Umbilical cord (tissue), 2 donors: ENCODE results near the gene CDYL2. TPM values are rescaled to one million over a fixed set of nuclear protein-coding genes. Genes with fewer than 3 reads are reported as not detected.

Experiments used
- DNase-seq: peaks from one replicate; pipeline ENCODE4 v3.0.0-alpha.2; 2015; ENCODE audit warnings: low spot score
- total RNA-seq: library from RNA; depleted of rRNA; stranded (reverse); fragments of >200 nt; gene quantifications from one replicate; pipeline ENCODE4 v1.2.3, GENCODE V29; 2014; ENCODE audit warnings: low replicate concordance; ENCODE audit not compliant: insufficient read depth

CDYL2 gene
- total RNA-seq, 1 donor from 2014 or later: 3.4 TPM

GRCh38 chr16:80596507-80597207, 207.7 kb downstream of the CDYL2 start:
- DNase-seq: no peak

DNA sequence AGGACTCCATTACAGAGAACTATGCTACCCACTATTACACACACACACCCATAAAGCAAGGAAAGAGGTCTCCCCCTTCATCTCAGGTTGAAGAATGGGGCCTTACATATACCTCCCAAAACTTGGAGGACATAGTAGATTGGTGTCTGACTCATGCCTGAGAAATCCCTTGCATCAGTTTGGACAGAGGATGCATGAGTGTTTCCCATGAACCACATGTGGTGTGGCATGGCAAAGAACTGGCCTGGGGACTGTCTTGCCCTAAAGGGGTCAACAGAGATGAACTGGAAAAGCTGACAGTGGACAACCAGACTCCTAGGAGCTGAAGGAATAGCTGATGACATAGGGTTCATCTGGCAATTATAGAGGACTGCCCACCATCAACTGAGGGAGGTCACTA, 209.6 kb downstream of the CDYL2 start:
- no peak for DNase-seq

DNA sequence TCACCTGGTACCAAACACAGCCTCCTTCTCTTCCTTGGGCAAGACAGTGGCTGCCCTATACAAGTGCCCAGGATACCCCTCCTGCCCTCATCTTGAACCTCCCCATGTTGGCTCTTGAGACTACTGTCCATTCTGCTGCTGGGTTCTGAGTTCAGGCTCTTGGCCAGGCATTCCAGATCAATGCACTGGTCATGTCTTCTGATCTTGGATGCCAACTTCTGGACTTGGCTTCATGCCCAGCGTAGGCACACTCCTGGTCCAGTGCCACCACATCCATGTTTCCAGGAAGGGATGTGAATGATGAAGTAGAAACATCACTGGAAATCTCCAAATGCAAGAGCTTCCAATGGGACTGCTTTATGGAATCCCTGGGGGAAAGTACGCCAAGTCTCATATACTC, 212.1 kb downstream of the CDYL2 start:
- DNase-seq: no peak

- no peak for DNase-seq
Measured at GRCh38 chr16:80591071-80591915, 213.1 kb downstream of the CDYL2 start.

DNA sequence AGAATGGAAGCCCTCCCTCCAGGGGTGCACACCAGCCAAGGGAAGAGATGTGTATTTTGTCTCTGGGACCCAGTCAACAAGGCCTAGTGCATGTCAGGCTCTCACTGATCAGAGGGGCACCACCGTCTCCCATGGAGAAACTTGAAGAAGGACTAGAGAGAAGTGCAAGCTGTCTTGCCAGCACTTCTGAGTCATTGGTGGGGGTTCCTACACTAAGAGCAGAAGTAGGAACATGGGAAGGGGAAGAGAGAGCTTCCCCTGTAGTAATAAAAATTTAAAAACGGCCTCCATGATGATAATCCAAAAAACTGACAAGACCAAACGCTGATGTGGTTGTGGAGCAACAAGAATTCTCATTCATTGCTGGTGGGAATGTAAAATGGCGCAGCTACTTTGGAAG, 217.3 kb downstream of the CDYL2 start:
- no peak for DNase-seq

DNA sequence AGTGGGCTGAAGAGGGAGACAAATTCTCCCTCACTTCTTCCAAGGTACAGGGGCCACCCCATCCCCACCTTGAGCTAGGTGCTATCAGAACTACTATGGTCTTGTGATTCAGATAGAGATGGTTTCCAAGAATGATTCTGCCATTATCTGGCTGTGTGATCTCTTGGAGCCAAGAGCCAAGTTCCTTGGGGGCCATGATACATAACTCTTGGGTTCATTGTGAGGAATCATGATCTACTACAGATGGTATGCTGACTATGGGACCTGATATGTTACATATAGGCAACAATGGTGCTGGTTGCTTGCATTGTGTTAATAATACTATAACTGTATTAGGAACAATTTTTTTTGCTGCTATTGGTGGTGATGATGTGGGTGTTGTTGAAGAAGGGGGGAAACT, 217.9 kb downstream of the CDYL2 start:
- no peak for DNase-seq

DNA sequence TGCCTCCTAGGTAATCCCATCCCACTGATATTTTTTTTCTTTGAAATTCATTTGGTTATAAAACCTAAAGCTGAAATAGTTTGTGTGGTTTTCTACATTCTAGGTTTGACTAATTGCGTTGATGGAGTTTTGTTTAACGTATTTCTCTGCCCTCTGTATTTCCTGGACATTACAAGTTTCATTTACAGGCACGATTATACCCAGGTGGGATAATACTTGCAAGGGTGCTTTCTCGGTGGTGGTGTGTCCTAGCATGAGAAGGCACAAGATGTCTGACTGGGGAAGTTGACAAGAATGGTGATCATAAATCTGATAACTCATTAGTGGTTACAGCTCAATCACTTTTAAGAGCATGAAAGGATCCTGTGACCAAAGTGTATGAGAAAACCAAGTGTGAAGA, 218.6 kb downstream of the CDYL2 start:
- no peak for DNase-seq

GRCh38 chr16:80583466-80583865, 220.9 kb downstream of the CDYL2 start:
- DNase-seq: no peak

DNA sequence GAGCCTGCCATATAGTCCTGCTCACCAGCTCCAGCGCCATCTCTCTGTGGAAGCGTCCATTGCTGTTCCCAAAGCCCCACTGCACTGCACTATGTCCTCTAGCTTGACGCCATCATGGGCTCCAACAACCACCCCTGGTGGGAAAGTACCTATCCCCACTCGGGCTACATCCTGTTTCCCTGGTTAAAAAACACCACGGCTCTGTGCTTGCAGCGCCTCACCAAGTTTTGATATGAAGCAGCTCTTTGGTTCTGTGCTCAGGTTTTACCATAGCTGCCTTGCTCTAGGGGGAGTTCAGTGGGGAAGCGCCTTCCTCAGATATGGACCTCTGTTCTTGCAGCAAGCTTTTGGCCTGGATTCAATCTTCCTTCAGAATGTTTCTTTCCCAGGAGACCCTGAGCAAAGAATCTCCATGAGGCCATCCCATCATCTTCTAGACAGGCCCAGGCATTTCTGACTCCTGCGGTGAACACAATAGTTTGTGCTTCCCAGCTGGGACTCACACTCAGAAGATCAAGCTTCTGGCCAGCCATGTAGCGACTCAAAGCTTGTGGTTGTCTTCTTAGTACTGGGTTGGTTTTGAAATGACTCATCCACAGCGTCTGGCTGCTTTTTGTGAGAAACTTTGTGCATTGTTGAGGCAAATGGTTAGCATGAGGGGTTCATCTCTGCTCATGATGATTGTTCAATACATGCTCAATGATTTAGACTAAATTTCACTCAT, 224.1 kb downstream of the CDYL2 start:
- no peak for DNase-seq

- no peak for DNase-seq
Measured at GRCh38 chr16:80577485-80578280, 226.7 kb downstream of the CDYL2 start.

DNA sequence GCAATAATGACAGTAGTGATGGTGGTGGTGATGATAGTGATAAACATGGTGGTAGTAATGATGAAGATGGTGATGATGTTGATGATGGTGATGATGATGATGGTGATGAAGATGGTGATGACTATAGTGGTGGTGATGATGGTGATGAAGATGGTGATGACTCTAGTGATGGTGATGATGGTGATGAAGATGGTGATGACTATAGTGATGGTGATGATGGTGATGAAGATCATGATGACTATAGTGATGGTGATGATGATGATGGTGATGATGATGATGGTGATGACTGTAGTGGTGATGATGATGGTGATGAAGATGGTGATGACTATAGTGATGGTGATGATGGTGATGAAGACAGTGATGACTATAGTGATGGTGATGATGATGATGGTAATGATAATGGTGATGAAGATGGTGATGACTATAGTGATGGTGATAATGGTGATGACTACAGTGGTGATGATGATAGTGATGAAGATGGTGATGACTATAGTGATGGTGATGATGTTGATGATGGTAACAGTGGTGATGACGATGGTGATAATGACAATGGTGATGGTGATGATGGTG, 228.0 kb downstream of the CDYL2 start:
- DNase-seq: no peak

GRCh38 chr16:80573700-80574120, 230.7 kb downstream of the CDYL2 start:
- no peak for DNase-seq

- DNase-seq: no peak
Measured at GRCh38 chr16:80570106-80570478, 234.3 kb downstream of the CDYL2 start.

DNA sequence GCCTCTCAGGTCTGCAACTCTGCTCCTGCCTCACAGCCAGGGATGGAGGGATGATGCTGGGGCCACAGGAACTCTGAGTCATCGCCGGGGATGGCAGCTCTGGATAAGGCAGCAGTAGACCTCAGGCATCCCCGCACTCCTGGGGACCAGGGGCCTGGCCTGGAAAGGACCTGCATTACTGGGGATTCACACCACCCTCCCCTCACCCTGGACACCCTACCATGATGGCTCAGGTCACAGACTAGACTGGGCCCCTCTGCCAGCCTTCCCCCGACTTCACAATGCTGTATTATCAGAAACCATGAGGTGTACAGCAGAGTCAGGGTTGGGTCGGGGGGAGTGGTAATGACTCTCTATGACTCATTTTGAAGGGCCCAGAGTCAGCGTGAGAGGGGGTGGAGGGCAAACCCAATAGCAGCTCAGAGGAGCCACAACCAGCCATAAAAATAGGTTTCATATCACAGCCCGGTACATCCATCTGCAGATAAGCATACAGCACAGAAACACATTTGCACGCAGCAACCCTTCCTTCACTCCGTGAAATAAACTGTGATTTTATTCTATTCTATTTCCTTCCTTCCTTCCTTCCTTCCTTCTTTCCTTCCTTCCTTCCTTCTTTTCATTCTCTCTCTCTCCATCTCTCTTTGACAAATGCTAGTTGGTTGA, 234.8 kb downstream of the CDYL2 start:
- DNase-seq: peak; percentile 72

GRCh38 chr16:80564394-80564793, 240.0 kb downstream of the CDYL2 start:
- DNase-seq: no peak

GRCh38 chr16:80563066-80563465, 241.3 kb downstream of the CDYL2 start:
- no peak for DNase-seq

DNA sequence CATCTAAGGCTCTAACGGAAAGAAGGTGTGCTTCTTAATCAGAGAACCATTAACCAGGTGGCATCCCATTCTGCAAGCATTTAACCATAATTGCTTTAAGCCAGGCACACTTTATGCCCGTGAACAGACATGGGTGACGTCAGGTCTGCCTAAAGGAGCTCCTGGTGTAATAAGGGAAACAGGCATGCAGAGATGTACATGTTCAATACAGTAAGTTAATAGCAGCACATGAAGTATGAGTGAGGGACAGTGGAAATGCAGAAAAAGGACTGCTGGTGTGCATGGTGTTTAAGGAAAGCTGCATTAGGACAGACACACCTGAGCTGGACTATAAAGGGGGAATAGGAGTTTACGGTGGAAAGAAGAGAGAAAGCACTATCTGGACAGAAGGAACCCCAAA, 245.0 kb downstream of the CDYL2 start:
- DNase-seq: no peak

- DNase-seq: no peak
Measured at GRCh38 chr16:80557037-80557436, 247.4 kb downstream of the CDYL2 start.

DNA sequence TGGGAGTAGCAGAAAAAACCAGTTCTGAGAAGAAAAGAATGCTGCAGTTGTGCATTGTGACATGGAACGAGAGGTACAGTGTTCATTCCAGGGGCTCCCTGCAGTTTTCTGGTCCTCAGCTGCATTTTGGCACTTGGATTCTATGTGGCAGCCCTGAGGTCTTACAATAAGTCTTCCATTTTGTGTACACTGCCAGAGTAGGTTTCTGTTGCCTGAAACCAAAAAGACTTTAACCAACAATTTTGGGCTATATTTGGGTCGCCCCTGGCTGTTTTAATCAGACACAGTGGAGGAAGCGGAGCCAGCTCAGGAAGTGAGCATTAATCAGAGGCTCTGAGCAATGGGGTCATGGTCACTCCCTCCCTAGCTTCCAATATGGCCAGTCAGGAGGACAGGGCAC, 247.9 kb downstream of the CDYL2 start:
- DNase-seq: no peak

GRCh38 chr16:80554033-80554432, 250.4 kb downstream of the CDYL2 start:
- no peak for DNase-seq

- DNase-seq: peak; percentile 73
Measured at GRCh38 chr16:80552277-80552676, 252.1 kb downstream of the CDYL2 start.
